Kidney capillary endothelial cell (primary cell): ENCODE data around the gene MARS2.
"Not testable (repeated sequence)": the region's sequence is repeated elsewhere in the genome, so short reads cannot be mapped to it uniquely, and the experiment has no call there.

Source experiments
- DNase-seq: peaks from one replicate; pipeline ENCODE4 v3.0.0-alpha.2; 2018; ENCODE audit warnings: low spot score

Gene MARS2

GRCh38 chr2:197705121-197705911, at the start of gene MARS2:
Gene MARS2 (plus strand): TSS chr2:197705369. CDS start chr2:197705406, 37 bp downstream.
- DNase-seq = peak; percentile 98

DNA sequence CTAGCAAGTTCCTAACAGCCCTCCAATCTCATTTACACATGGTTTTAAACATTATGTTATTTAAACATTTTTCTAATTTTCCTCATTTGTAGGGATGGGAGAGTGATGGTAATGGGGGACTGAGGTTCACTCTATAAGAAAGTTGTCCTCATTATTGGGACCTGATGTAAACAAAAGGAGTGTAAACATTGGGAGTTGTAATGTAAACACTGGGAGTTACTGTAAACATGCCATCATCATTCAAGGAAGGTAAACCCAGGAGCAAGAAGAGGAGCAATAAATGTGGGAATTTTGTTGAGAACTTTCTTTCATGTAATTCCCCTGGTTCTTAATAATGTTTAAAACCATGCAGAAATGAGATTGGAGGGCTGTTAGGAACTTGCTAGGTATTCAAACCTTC, 47.6 kb upstream of the MARS2 start:
- no peak for DNase-seq

GRCh38 chr2:197661626-197662025, 43.5 kb upstream of the MARS2 start:
- DNase-seq = no peak

GRCh38 chr2:197666277-197666676, 38.9 kb upstream of the MARS2 start:
- DNase-seq = no peak

DNA sequence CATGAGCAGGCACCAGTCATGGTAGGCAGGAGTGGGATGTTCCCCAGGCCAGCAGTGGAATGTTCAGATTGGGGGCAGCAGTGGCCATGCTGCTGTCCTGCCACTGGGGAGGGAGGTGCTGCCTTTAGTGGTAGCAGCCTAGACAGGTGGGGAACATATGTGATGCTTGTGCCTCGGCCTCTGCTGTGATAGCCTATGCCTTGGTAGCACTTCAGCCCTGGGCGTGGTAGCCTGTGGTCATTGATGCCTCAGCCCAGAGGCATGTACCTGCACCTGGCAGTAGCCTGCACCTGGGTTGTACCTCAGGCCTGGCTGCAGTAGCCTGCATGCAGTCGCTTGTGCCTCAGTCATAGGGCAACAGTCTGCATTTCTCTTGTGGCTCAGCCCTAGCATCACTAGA, 36.9 kb upstream of the MARS2 start:
- DNase-seq = no peak

GRCh38 chr2:197669077-197669476, 36.1 kb upstream of the MARS2 start:
- DNase-seq = no peak

GRCh38 chr2:197672371-197672893, 32.7 kb upstream of the MARS2 start:
- DNase-seq = no peak

GRCh38 chr2:197673106-197673505, 32.1 kb upstream of the MARS2 start:
- DNase-seq = no peak

- DNase-seq = peak; percentile 38
Measured at GRCh38 chr2:197673606-197674005, 31.6 kb upstream of the MARS2 start.

- no peak for DNase-seq
Measured at GRCh38 chr2:197674060-197674459, 31.1 kb upstream of the MARS2 start.

DNA sequence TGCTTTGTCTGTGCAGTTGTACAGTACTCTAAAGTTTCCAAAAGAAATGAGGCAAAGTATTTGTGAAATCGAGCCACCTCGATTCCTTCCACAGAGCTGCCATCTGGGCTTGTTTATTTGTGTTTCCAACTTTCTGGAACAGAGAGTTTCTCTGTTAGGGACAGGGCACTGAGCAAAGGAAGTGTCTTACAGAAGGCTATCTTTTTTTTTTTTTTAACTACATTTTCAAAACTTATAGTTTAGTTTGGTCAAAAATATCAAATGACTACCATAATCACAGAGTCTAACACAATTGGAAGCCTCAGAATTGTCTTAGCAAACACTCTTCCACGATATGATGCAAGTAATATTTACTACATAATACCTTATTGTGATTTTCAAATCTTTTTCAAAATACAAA, 30.6 kb upstream of the MARS2 start:
- DNase-seq = peak; percentile 25

- no peak for DNase-seq
Measured at GRCh38 chr2:197675246-197675645, 29.9 kb upstream of the MARS2 start, which contains the start of gene RFTN2. Gene RFTN2 (minus strand): TSS chr2:197675587. CDS start chr2:197675458, 129 bp downstream.

DNA sequence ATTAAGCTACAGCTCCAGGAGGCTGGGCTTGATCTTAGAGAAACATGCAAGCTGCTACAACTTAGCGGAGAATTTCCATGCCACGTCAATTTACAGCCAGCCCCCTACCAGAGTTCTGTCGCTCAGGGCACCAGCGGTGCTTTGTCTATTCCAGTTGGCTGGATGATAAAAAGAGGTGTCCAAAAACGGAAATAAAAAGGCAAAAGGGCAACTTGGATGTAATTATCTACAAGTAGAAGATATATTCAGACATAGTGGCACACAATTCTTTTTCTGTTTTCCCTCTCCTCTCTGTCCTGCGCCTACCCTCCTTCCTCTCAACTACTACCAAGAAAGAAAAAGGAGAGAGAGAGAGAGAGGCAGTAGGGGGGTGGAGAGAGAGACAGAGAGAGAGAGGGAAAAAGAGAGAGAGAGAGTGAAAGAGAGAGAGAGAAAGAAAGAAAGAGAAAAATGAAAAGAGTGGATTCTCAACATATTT, 29.4 kb upstream of the MARS2 start:
- peak; percentile 36 for DNase-seq

GRCh38 chr2:197677056-197677455, 28.1 kb upstream of the MARS2 start:
- no peak for DNase-seq

- DNase-seq = peak; percentile 60
Measured at GRCh38 chr2:197677483-197677882, 27.7 kb upstream of the MARS2 start.

GRCh38 chr2:197695206-197695605, 10.0 kb upstream of the MARS2 start:
- not testable (repeated sequence) for DNase-seq

GRCh38 chr2:197695971-197696370, 9.2 kb upstream of the MARS2 start:
- DNase-seq = not testable (repeated sequence)

GRCh38 chr2:197696571-197696970, 8.6 kb upstream of the MARS2 start:
- not testable (repeated sequence) for DNase-seq

GRCh38 chr2:197699724-197700123, 5.4 kb upstream of the MARS2 start:
- not testable (repeated sequence) for DNase-seq

GRCh38 chr2:197700960-197701359, 4.2 kb upstream of the MARS2 start:
- DNase-seq = no peak

DNA sequence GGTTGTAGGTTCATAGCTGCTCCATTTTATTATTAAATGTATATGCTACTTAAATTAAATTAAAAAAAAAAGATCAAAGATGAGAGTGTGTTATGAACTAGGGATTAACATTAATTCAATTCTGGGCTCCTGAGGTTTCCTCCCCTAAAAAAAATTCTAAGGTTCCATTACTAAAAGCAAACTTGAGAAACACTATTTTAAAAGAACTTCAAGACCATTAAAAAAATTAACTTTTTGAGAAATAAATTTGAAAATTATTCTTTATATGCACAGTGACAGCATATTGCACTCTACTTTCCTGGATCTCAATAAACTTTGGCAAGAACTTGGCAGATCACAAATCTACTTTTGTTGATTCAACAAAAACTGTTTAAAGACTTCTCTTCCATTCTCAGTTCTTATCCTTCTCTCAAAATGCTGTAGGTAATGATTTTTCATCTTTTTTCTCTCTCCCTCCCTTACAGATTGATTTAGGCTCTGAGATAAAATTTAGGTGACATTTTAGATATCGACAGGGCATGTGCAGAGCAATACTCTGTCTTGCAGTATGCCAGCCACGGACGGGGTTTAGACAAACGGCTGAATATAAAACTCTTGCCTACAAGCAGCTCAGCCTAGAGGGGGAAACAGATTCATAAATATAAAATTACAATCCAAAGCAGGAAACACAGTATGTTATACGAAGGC, 592 bp upstream of the MARS2 start:
- DNase-seq = no peak

DNA sequence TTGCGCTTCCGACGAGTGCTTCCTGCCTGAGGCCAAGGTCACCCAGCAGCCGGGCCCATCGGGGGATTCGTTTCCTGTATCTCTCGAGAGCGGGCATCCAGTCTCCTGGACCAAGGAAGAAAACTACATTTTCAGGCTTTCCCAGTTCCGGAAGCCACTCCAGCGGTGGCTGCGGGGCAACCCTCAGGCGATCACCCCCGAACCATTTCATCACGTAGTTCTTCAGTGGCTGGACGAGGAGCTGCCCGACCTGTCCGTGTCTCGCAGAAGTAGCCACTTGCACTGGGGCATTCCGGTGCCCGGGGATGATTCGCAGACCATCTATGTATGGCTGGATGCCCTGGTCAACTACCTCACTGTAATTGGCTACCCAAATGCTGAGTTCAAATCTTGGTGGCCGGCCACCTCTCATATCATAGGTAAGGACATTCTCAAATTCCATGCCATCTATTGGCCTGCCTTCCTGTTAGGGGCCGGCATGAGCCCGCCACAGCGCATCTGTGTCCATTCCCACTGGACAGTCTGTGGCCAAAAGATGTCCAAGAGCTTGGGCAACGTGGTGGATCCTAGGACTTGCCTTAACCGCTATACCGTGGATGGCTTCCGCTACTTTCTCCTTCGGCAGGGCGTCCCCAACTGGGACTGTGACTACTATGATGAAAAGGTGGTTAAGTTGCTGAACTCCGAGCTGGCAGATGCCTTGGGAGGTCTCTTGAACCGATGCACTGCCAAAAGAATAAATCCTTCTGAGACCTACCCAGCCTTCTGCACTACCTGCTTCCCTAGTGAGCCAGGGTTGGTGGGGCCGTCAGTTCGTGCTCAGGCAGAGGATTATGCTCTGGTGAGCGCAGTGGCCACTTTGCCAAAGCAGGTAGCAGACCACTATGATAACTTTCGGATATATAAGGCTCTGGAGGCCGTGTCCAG, 1.0 kb downstream of the MARS2 start:
- DNase-seq = peak; percentile 81
